ENCODE data around the gene FGF6. TPM values are rescaled to one million over a fixed set of nuclear protein-coding genes. Genes with fewer than 3 reads are reported as not detected.

Gene FGF6
- total and polyA plus RNA-seq, 2 experiments from 2014 or later: not detected

DNA sequence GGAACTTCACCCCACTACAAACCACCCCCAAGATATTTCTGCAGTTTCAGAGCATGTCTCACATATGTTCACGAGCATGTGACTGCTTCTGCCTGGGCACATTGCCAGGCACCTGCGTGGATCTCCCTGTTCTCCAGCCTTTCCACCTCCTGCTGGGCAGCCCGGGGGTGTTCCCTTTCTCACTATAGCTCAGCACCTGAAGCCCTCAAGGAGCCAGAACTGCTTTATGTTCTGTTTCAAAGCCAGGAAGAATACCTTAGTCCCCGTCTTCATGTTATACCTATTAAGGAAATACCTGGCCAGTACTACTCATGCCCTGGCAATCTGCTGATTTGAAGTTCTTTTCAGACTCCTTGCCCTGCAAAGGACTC lies 4.2 kb upstream of the FGF6 start:
- no peak for DNase-seq (ENCODE audit: low spot score)
- H3K27me3 ChIP-seq: peaks cover 14% of the 10 kb centered on the region
- whole genome bisulfite sequencing (ENCODE audit: low lambda C conversion rate, missing lambda C conversion rate): 77% methylated on average over 4 of the region's 4 CpGs
- no peaks in the 10 kb centered on the region for H3K4me1 ChIP-seq (ENCODE audit: insufficient read depth)
- TF ChIP-seq EZH2 (IDR thresholded peaks at IDR 0.05; ENCODE audit: borderline replicate concordance) (no peak), EZH2phosphoT487 (IDR thresholded peaks at IDR 0.05; ENCODE audit: low read depth, severe bottlenecking, unreplicated experiment) (no peak), CTCF (IDR thresholded peaks at IDR 0.05; ENCODE audit: poor library complexity) (no peak)
- no peaks in the 10 kb centered on the region for H3K36me3 ChIP-seq (replicated peaks; ENCODE audit: insufficient read depth, low read depth)
- H3K79me2 ChIP-seq: no peaks in the 10 kb centered on the region
- no peak overlapping the region for H3K4me2 ChIP-seq
- no peaks in the 10 kb centered on the region for H4K20me1 ChIP-seq (ENCODE audit: insufficient read depth, poor library complexity, severe bottlenecking)
- H3K9me2 ChIP-seq (replicated peaks; ENCODE audit: insufficient read depth): no peaks in the 10 kb centered on the region
- no peak overlapping the region for H2AFZ ChIP-seq
- no peak overlapping the region for H3K4me3 ChIP-seq
- no peak overlapping the region for H3K27ac ChIP-seq
- H3K9me3 ChIP-seq (ENCODE audit: low read depth): no peaks in the 10 kb centered on the region

GRCh38 chr12:4448943-4449850 lies 3.6 kb upstream of the FGF6 start:
- H3K27ac ChIP-seq: no peak overlapping the region

GRCh38 chr12:4448371-4448940 lies 2.8 kb upstream of the FGF6 start:
- Histone ChIP-seq H3K4me2 (no peak overlapping the region), H3K27ac (no peak overlapping the region), H3K9me2 (replicated peaks; ENCODE audit: insufficient read depth) (no peaks in the 10 kb centered on the region), H3K9me3 (ENCODE audit: low read depth) (no peaks in the 10 kb centered on the region), H4K20me1 (ENCODE audit: insufficient read depth, poor library complexity, severe bottlenecking) (no peaks in the 10 kb centered on the region), H3K4me1 (ENCODE audit: insufficient read depth) (no peaks in the 10 kb centered on the region), H3K36me3 (replicated peaks; ENCODE audit: insufficient read depth, low read depth) (no peaks in the 10 kb centered on the region), H3K4me3 (no peak overlapping the region), H3K79me2 (no peaks in the 10 kb centered on the region), H3K27me3 (peaks cover 14% of the 10 kb centered on the region), H2AFZ (no peak overlapping the region)
- no peak for DNase-seq (ENCODE audit: low spot score)
- 93% methylated on average over 6 of the region's 6 CpGs for WGBS (ENCODE audit: low lambda C conversion rate, missing lambda C conversion rate)
- TF ChIP-seq EZH2 (IDR thresholded peaks at IDR 0.05; ENCODE audit: borderline replicate concordance) (no peak), CTCF (IDR thresholded peaks at IDR 0.05; ENCODE audit: poor library complexity) (no peak), EZH2phosphoT487 (IDR thresholded peaks at IDR 0.05; ENCODE audit: low read depth, severe bottlenecking, unreplicated experiment) (no peak)

More at GRCh38 chr12:4448943-4449850, 3.6 kb upstream of the FGF6 start:
- no peaks in the 10 kb centered on the region for H3K4me1 ChIP-seq (ENCODE audit: insufficient read depth)
- peaks cover 14% of the 10 kb centered on the region for H3K27me3 ChIP-seq
- no peaks in the 10 kb centered on the region for H3K9me2 ChIP-seq (replicated peaks; ENCODE audit: insufficient read depth)
- TF ChIP-seq EZH2phosphoT487 (IDR thresholded peaks at IDR 0.05; ENCODE audit: low read depth, severe bottlenecking, unreplicated experiment): no peak
- TF ChIP-seq CTCF (IDR thresholded peaks at IDR 0.05; ENCODE audit: poor library complexity): no peak
- TF ChIP-seq EZH2 (IDR thresholded peaks at IDR 0.05; ENCODE audit: borderline replicate concordance): no peak
- no peaks in the 10 kb centered on the region for H3K9me3 ChIP-seq (ENCODE audit: low read depth)
- DNase-seq (ENCODE audit: low spot score): no peak
- H3K36me3 ChIP-seq (replicated peaks; ENCODE audit: insufficient read depth, low read depth): no peaks in the 10 kb centered on the region
- H3K79me2 ChIP-seq: no peaks in the 10 kb centered on the region
- no peak overlapping the region for H2AFZ ChIP-seq
- WGBS (ENCODE audit: low lambda C conversion rate, missing lambda C conversion rate): 91% methylated on average over 9 of the region's 9 CpGs
- no peak overlapping the region for H3K4me3 ChIP-seq
- no peak overlapping the region for H3K4me2 ChIP-seq
- H4K20me1 ChIP-seq (ENCODE audit: insufficient read depth, poor library complexity, severe bottlenecking): no peaks in the 10 kb centered on the region
